Measurements from ENCODE around the gene NAPB.
"Not testable (repeated sequence)": the region's sequence is repeated elsewhere in the genome, so short reads cannot be mapped to it uniquely, and the experiment has no call there.

Gene NAPB

GRCh38 chr20:23367770-23368169 is 53.5 kb downstream of the NAPB start:
- DNase-seq (ENCODE audit: low spot score) = no peak

GRCh38 chr20:23366384-23366783 is 54.9 kb downstream of the NAPB start:
- no peak for DNase-seq (ENCODE audit: low spot score)

GRCh38 chr20:23365390-23366165 is 55.7 kb downstream of the NAPB start:
- no peak for DNase-seq (ENCODE audit: low spot score)

- no peak for DNase-seq (ENCODE audit: low spot score)
Measured at GRCh38 chr20:23363257-23363649, 58.0 kb downstream of the NAPB start.

GRCh38 chr20:23362392-23363256 is 58.7 kb downstream of the NAPB start:
- DNase-seq (ENCODE audit: low spot score) = no peak

- peak; percentile 97 for DNase-seq (ENCODE audit: low spot score)
Measured at GRCh38 chr20:23361476-23362391, 59.6 kb downstream of the NAPB start, which contains the start of gene GZF1. GZF1 (plus strand) TSS chr20:23362182; CDS start chr20:23364384, 2,202 bp downstream.

- DNase-seq (ENCODE audit: low spot score) = no peak
Measured at GRCh38 chr20:23361119-23361475, 60.2 kb downstream of the NAPB start.

- no peak for DNase-seq (ENCODE audit: low spot score)
Measured at GRCh38 chr20:23360531-23360930, 60.8 kb downstream of the NAPB start.

- DNase-seq (ENCODE audit: low spot score) = no peak
Measured at GRCh38 chr20:23358923-23359593, 62.2 kb downstream of the NAPB start.

- no peak for DNase-seq (ENCODE audit: low spot score)
Measured at GRCh38 chr20:23358563-23358906, 62.8 kb downstream of the NAPB start.

GRCh38 chr20:23357767-23358562 is 63.3 kb downstream of the NAPB start:
- peak; percentile 98 for DNase-seq (ENCODE audit: low spot score)

- no peak for DNase-seq (ENCODE audit: low spot score)
Measured at GRCh38 chr20:23356203-23356602, 65.1 kb downstream of the NAPB start.

GRCh38 chr20:23350904-23351838 is 70.1 kb downstream of the NAPB start:
- DNase-seq (ENCODE audit: low spot score) = peak; percentile 38

- DNase-seq (ENCODE audit: low spot score) = peak; percentile 96
Measured at GRCh38 chr20:23350196-23350903, 70.9 kb downstream of the NAPB start, which contains the start of gene NXT1. NXT1 (plus strand) TSS chr20:23350791; CDS start chr20:23354042, 3,251 bp downstream.

- DNase-seq (ENCODE audit: low spot score) = peak; percentile 32
Measured at GRCh38 chr20:23349338-23350195, 71.7 kb downstream of the NAPB start.

- not testable (repeated sequence) for DNase-seq (ENCODE audit: low spot score)
Measured at GRCh38 chr20:23348510-23348909, 72.8 kb downstream of the NAPB start.

- DNase-seq (ENCODE audit: low spot score) = no peak
Measured at GRCh38 chr20:23347791-23348190, 73.5 kb downstream of the NAPB start.

GRCh38 chr20:23346002-23346401 is 75.3 kb downstream of the NAPB start:
- DNase-seq (ENCODE audit: low spot score) = no peak
